Hippocampal formation (tissue), 2 donors: ENCODE results near the gene ZMAT5.

Source experiments
- DNase-seq, 2 donors: peaks; one replicate each; lab custom pipeline; 2025; lab: John Stamatoyannopoulos, UW

Gene ZMAT5

GRCh38 chr22:29753808-29754657 lies 12.8 kb downstream of the ZMAT5 start:
- DNase-seq = no peak

- no peak for DNase-seq
Measured at GRCh38 chr22:29751669-29752068, 15.1 kb downstream of the ZMAT5 start.

- no peak for DNase-seq
Measured at GRCh38 chr22:29750559-29751538, 16.0 kb downstream of the ZMAT5 start.

GRCh38 chr22:29750029-29750428 lies 16.8 kb downstream of the ZMAT5 start:
- no peak for DNase-seq

- DNase-seq = no peak
Measured at GRCh38 chr22:29748248-29748893, 18.4 kb downstream of the ZMAT5 start.

GRCh38 chr22:29747832-29748231 lies 19.0 kb downstream of the ZMAT5 start:
- DNase-seq = no peak

GRCh38 chr22:29744902-29745301 lies 21.9 kb downstream of the ZMAT5 start:
- peak in 1 of 2 donors; percentile 13 for DNase-seq

- no peak for DNase-seq
Measured at GRCh38 chr22:29742326-29742725, 24.5 kb downstream of the ZMAT5 start.

- DNase-seq = no peak
Measured at GRCh38 chr22:29741926-29742325, 24.9 kb downstream of the ZMAT5 start.

- no peak for DNase-seq
Measured at GRCh38 chr22:29740216-29740615, 26.6 kb downstream of the ZMAT5 start.

GRCh38 chr22:29739346-29739875 lies 27.4 kb downstream of the ZMAT5 start:
- no peak for DNase-seq

GRCh38 chr22:29738118-29738815 lies 28.5 kb downstream of the ZMAT5 start:
- DNase-seq = no peak

- peak in 1 of 2 donors; percentile 29 for DNase-seq
Measured at GRCh38 chr22:29737251-29738117, 29.3 kb downstream of the ZMAT5 start.

GRCh38 chr22:29735416-29735815 lies 31.4 kb downstream of the ZMAT5 start:
- no peak for DNase-seq

GRCh38 chr22:29734838-29735237 lies 32.0 kb downstream of the ZMAT5 start:
- no peak for DNase-seq

GRCh38 chr22:29734406-29734805 lies 32.4 kb downstream of the ZMAT5 start:
- DNase-seq = no peak

GRCh38 chr22:29733362-29734201 lies 33.2 kb downstream of the ZMAT5 start:
- no peak for DNase-seq

- no peak for DNase-seq
Measured at GRCh38 chr22:29732883-29733282, 33.9 kb downstream of the ZMAT5 start.
